ENCODE measurements around the gene CTNNA3. TPM values are rescaled to one million over a fixed set of nuclear protein-coding genes. Genes with fewer than 3 reads are reported as not detected.

The CTNNA3 gene
- total RNA-seq, 1 donor from 2014 or later, result not detected

DNA sequence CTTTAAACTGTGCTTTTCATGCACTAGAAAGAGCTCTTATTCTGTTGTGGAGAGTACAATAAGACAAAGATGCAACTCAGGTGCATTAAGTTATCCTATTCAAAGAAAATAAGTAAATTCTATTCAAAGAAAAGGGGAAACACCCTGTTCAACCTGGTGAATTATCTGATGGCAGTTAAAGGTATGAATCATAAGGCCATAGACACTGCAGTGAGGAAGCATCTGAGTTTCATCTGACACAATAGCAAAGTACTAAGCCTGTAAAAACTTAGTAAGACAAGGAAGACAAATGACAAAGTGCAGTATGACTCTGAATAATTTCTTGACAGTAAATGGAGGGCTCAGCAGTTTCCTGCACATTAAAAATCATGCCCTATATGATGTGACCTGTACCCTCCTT, 861.2 kb downstream of the CTNNA3 start:
- intact Hi-C loops (cut with micrococcal nuclease), result no loop called here

DNA sequence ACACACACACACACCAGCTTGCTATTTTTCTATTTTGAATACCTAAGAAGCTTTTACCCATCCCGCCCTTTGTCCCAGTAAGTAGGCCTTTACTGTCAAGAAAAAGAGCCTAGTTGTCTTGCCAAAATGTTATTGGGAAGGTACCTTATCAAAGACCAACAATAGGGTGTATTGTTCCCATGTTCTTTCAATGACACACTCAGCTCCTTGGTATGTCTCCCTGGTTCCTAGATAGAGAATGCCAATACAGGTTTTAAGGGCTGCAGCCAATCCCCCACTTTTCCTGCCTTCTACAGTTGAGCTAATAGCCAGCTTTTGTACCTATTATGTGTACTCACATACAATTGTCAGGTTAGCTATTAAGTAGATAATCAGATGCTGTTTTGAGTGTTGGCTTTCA, 862.1 kb downstream of the CTNNA3 start:
- intact Hi-C loops (cut with micrococcal nuclease), result no loop called here

DNA sequence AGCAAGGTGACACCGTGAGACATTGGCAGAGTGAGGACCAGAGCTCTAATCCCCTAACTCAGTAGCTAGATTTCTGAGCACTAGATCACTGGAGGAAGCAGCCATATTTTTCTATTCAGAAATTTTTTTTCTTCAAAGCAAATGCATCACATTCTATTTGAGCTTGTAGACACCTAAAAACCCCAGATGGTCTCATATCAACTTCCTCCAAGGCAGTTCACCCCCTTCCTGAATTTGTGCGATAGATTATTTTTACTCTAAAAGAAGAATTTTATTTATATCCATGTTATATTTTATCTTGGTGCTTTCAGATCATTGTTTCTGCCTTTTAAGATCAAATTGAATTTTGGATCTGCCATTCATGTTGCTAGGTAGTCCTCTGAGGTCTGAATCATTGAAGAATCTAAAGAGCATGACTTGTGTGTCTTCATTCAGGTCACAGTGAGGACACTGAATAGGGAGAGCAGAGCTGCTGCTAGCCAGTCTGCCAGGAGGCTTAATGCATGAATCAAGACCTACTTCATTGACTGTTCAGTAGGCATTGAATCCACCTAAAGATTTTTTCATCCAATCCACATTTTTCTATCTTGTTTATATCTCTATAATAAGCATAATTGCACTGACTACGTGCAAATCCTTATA, 863.1 kb downstream of the CTNNA3 start:
- intact Hi-C loops (cut with micrococcal nuclease), result no loop called here

- intact Hi-C loops (cut with micrococcal nuclease), result no loop called here
Measured at GRCh38 chr10:66828957-66829356, 867.0 kb downstream of the CTNNA3 start.

DNA sequence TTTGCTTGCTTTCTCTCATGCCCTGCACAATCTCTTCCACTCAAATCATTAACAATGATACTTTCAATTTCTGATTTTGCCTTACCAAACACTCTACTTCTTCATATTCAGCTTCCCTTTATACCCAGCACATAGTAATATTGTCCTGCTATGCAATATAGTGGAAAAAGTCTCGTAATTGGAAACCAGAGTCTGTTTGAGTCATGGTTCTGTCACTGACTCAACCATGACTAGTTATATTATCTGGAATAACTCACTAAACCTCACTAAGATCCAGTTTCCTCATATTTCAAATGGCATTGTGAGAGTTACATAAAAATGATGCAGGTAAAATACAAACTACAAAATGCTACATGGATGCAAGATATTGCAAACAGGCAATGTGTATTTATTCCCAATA, 868.6 kb downstream of the CTNNA3 start:
- intact Hi-C loops (cut with micrococcal nuclease), result no loop called here

DNA sequence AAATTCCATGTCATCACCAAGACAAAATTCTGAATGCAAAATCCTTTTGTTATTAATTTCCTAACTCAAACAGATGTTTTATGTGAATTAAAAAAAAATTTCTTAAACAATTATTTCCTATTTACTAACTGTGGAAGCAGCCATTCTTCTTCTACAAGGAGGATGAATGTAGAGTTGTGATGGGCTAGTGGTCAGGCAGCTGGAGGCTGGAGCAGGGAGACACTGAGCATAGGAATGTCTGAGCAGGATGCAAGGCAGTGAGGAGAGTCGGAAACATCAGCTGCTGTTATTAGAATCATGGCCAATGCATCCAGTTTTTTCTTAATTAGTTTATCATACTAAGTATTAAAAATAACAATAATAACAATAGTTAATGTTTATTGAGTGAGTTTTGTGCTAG, 872.7 kb downstream of the CTNNA3 start:
- intact Hi-C loops (cut with micrococcal nuclease), result no loop called here

- intact Hi-C loops (cut with micrococcal nuclease), result no loop called here
Measured at GRCh38 chr10:66822801-66823200, 873.2 kb downstream of the CTNNA3 start.

- intact Hi-C loops (cut with micrococcal nuclease), result no loop called here
Measured at GRCh38 chr10:66819691-66820090, 876.3 kb downstream of the CTNNA3 start.

- intact Hi-C loops (cut with micrococcal nuclease), result no loop called here
Measured at GRCh38 chr10:66813122-66813521, 882.9 kb downstream of the CTNNA3 start.

DNA sequence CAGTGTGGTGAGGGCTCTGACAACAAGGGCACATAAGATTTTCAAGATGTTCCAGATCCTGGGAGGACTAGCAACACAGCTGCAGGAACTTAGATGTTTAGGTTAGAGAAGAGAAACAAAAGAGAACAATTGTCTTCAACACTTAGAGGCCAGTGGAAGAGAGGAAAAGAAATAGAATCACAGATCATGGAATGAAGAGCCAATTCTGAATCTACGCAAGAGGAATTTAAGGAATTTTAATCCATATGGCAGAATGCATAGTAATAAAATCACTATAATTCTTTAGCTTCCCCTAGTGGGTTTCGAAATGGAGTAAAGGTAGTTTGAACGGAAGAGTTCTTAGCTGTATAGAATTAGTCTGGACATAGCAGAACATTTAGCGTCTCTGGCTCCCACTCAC, 884.8 kb downstream of the CTNNA3 start:
- intact Hi-C loops (cut with micrococcal nuclease), result no loop called here

DNA sequence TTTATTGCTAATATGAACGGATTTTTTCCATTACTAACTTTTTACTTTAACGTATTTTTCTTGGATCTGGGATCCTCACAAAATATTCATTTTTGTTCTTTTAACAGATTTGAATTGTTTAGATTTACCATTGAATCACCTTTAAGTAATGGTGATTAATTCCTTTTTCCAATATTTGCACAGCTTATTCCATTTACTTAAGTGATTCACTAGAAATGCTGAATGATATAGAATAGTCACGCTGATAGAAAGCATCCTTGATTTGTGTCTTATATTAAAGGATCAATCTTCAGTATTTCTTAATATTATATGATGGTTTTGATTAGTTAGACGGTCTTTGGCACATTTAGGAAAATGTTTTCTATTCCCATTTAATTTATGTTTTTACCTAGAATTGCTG, 886.6 kb downstream of the CTNNA3 start:
- intact Hi-C loops (cut with micrococcal nuclease), result no loop called here

DNA sequence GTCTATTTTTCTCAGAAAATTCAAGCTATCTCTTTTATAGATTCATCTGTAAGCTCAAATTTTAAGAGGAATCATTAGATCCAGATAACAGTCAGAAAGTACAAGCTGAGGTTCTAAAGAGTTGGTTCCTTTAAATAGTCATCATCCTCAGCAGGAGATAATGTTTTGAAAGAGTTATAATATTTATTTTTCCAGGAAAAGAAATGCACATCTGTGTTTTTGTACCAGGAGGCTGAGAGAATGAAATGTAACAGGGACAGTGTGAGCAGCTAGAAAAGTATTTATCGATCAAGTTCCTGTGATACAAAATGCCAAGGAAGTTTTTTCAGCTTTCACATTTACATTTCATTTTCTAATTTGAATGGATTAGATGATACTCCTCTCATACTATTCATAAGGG, 890.4 kb downstream of the CTNNA3 start:
- intact Hi-C loops (cut with micrococcal nuclease), result no loop called here

GRCh38 chr10:66804962-66805361, 891.0 kb downstream of the CTNNA3 start:
- intact Hi-C loops (cut with micrococcal nuclease), result no loop called here

DNA sequence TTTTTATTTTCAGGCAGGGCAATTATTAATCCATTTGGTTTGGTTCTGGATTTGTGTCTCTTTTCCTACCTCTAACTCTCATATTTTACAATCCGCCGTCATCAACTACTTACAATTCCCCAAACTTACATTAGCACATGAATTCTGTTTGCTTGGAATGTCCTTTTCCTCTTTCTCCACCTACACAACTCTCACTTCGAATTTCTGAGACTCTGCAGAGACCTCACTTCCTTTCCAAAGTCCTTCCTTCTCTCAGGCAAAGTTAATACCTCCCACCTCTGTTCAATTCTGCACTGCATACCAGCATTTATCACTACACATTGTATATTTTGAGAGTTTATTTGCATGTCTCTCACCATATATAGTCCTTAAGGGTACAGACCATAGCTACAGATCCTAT, 892.8 kb downstream of the CTNNA3 start:
- intact Hi-C loops (cut with micrococcal nuclease), result no loop called here

DNA sequence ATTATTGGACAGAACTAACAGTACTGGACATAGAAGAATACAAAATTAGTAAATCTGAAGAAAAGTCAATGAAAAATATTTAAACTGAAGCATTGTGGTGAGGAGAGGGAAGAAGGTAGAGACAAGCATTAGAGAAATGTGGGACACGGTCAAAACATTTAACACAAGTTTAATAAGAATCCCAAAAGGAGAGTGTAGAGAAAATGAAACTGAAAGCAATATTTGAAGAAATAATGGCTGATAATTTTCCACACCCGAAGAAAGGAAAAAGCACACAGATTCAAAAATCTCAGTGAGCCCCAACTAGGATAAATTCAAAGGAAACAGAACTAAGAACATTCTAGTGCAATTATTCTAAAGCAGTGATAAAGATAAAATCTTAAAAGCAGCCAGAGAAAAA, 896.5 kb downstream of the CTNNA3 start:
- intact Hi-C loops (cut with micrococcal nuclease), result no loop called here

DNA sequence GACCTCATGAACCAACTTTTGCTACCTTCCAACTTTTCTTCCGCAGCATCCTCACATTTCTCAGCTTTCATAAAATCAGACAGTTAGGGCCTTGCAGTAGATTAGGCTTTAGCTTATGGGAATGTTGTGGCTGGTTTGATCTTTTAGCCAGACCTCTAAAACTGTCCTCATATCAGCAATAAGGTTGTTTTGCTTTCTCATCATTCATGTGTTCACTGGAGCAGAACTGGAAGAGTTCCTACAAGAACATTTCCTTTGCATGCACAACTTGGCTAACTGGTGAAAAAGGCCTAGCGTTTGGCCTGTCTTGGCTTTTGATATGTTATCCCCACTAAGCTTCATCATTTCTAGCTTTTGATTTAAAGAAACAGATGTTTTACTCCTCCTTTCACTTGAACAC, 900.1 kb downstream of the CTNNA3 start:
- intact Hi-C loops (cut with micrococcal nuclease), result no loop called here

GRCh38 chr10:66792441-66792840, 903.6 kb downstream of the CTNNA3 start:
- intact Hi-C loops (cut with micrococcal nuclease), result no loop called here

GRCh38 chr10:66788178-66788987, 907.6 kb downstream of the CTNNA3 start:
- intact Hi-C loops (cut with micrococcal nuclease), result no loop called here

DNA sequence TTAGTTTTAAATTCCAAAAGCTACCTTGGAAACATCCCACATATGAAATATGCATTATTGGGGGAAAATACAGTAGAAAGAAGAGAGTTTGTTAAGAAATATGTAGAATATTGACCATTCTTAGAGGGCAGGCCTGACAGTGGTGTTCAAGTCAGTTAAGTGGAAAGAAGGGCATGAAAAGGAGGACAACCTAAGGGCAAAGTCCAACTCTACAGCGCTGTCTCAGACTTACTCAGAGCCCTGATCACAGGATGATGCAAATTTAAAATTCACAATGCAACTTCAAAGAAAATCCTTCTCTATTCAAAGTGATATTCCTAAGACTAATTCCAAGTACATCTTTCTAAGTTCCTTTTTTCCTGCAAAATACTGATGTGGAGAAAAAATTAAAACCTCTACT, 909.3 kb downstream of the CTNNA3 start:
- intact Hi-C loops (cut with micrococcal nuclease), result no loop called here

DNA sequence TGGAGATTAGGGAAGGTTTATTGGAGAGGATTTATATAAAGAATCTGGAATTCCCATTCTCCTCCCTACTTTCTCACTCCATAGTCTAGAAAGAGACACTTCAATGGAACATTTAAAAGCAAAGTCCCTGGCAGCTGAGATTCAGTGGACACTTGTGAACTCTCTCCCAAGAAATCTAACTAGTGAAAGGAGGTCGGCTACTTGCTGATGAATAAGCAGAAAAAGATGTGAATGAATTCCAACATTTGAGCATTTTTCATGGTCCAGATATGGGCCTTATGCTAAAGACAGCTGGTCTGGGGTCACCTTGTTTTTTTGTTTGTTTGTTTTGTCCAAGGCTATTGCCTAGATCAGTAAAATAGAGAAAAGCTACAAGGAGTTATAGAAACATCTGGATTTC, 911.2 kb downstream of the CTNNA3 start:
- intact Hi-C loops (cut with micrococcal nuclease), result no loop called here

GRCh38 chr10:66783316-66783715, 912.7 kb downstream of the CTNNA3 start:
- intact Hi-C loops (cut with micrococcal nuclease), result no loop called here

GRCh38 chr10:66782776-66783175, 913.2 kb downstream of the CTNNA3 start:
- intact Hi-C loops (cut with micrococcal nuclease), result no loop called here

GRCh38 chr10:66782144-66782543, 913.9 kb downstream of the CTNNA3 start:
- intact Hi-C loops (cut with micrococcal nuclease), result no loop called here
